Left renal pelvis (tissue), 4 donors: ENCODE data around the gene SPANXA2. TPM values are rescaled to one million over a fixed set of nuclear protein-coding genes. Genes with fewer than 3 reads are reported as not detected.
"Not testable (repeated sequence)": the region's sequence is repeated elsewhere in the genome, so short reads cannot be mapped to it uniquely, and the experiment has no call there.

Experiments
- DNase-seq, 4 donors: peaks; one replicate each; pipeline ENCODE4 v3.0.0-alpha.2; 2013; ENCODE audit warnings: low read depth in 4 of 4, low spot score in 3 of 4
- polyA plus RNA-seq, 4 donors: library from polyadenylated mRNA; unstranded; fragments of 120-200 nt; gene quantifications; one replicate each; pipeline ENCODE4 v1.2.1, GENCODE V29; 2013; ENCODE audit not compliant: insufficient read length in 4 of 4

The SPANXA2 gene, protein sequence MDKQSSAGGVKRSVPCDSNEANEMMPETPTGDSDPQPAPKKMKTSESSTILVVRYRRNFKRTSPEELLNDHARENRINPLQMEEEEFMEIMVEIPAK
- polyA plus RNA-seq = not detected

DNA sequence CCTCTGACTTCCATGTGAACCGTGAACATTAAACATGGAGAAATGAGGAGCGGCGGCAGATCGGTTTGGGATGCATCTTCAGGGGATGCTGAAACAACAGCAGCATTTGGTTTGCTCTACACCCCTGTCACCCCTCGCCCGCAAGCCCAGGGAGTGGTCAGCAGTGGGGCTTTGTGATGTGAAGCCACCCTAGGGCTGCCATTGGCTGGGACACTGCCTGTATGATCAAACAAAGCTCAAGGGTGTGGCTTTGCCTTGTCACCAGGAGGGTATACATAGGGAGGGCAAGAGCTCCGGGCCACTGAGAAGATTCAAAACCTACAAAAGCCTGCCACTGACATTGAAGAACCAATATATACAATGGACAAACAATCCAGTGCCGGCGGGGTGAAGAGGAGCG lies at the start of gene SPANXA2:
TSS of gene SPANXA2 (plus strand) at position 301 of the 400 bp plus-strand sequence. CDS start at position 361, 60 bp downstream.
- not testable (repeated sequence) for DNase-seq

DNA sequence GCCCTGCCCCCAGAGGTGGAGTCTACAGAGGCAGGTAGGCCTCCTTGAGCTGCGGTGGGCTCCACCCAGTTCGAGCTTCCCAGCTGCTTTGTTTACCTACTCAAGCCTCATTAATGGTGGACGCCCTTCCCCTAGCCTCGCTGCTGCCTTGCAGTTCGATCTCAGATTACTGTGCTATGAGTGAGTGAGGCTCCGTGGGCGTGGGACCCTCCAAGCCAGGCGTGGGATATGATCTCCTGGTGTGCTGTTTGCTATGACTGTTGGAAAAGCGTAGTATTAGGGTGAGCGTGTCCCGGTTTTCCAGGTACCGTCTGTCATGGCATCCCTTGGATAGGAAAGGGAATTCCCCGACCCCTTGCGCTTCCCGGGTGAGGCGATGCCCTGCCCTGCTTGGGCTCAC lies 47.0 kb upstream of the SPANXA2 start:
- not testable (repeated sequence) for DNase-seq

DNA sequence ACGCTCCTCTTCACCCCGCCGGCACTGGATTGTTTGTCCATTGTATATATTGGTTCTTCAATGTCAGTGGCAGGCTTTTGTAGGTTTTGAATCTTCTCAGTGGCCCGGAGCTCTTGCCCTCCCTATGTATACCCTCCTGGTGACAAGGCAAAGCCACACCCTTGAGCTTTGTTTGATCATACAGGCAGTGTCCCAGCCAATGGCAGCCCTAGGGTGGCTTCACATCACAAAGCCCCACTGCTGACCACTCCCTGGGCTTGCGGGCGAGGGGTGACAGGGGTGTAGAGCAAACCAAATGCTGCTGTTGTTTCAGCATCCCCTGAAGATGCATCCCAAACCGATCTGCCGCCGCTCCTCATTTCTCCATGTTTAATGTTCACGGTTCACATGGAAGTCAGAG lies 4.9 kb upstream of the SPANXA2 start, which contains the start of gene SPANXA1:
TSS of gene SPANXA1 (minus strand) at position 101 of the 400 bp plus-strand sequence. CDS start at position 41, 60 bp downstream.
- not testable (repeated sequence) for DNase-seq

DNA sequence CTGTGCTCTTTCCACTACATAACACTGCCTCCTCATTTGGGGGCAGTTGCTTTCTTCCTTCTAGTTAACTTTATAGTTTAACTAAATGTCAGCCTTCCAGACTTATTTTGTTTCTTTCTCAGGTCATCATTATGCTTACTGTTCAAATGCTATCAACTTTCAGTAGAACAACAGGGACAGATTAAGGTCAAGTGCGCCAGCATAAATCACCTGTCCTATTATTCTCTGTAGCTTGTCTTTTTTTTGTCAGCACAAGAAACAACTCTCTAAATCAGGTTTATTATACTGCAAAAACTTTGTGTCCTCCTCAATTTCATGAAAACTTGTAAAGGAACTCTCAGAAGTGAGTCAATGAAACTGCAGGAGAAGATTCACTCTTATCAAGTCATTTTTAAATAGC lies 19.6 kb downstream of the SPANXA2 start:
- peak in 1 of 4 donors; percentile 27 for DNase-seq

DNA sequence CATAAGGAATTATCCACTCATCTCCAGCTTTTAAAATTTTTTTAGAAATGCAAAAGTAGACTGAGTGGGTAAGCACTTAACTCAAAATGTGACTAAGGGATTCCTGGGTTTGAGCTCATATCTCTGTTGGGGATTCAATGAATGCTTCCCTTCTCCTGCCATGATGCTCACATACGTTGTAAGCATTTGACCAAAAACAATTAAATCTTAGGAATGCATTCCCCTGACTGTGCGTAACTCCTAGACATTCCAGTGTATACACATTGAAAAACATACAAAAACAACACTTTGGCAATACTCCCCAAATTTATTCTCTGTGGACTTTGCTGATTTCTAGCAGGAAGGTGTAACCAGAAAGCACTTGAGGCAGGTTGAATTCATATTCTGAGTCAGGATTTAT lies 29.8 kb downstream of the SPANXA2 start:
- DNase-seq = no peak

DNA sequence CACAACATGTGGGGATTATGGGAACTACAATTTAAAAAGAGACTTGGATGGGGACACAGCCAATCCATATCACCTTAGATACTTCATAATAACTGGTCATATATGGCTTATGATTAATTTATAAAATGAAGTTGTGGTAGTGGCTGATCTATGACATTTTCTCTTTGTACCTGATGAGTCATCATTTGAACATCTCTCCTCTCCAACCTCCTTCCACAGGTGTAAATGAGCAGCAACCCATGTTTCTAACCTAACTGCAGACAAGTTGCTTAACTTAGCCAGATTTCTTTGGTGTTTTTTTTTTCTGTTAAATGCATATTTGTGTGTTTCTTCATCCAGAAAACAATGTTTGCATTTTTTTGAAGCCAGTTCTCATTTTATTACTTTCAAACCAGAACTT lies 42.6 kb downstream of the SPANXA2 start:
- no peak for DNase-seq

DNA sequence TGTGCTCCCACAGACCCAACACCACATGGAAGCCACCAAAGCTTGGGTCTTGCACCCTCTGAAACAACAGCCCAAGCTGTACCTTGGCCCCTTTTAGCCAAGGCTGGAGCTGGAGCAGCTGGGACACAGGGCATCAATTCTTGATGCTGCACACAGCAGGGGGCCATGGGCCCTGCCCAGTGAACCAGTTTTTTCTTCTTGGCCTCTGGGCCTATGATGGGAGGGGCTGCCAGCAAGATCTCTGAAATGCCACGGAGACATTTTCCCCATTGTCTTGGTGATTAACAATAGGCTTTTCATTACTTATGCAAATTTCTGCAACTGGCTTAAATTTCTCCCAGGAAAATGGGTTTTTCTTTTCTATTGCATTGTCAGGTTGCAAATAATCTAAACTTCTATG lies 49.0 kb downstream of the SPANXA2 start:
- no peak for DNase-seq

Other genes starting within 250 kb of the SPANXA2 start
- gene SPANXA1, start 5.0 kb upstream of the SPANXA2 start, polyA plus RNA-seq = not detected
- not detected for gene SPANXD, start 109.0 kb downstream of the SPANXA2 start, polyA plus RNA-seq
- gene MAGEC3, start 248.6 kb downstream of the SPANXA2 start, polyA plus RNA-seq = under 1 TPM in 3 of 4 donors, not detected in 1; 0.14 to 0.62 (median 0.27) TPM